Measurements from ENCODE around the gene COLEC12. TPM values are rescaled to one million over a fixed set of nuclear protein-coding genes. Genes with fewer than 3 reads are reported as not detected.

COLEC12 gene
- total RNA-seq, 2 donors from 2014 or later: not detected

- H3K27ac Mint-ChIP-seq: no peak overlapping the region
- no peaks in the 10 kb centered on the region for H3K9me3 ChIP-seq (ENCODE audit: control insufficient read depth, low read length, poor library complexity, severe bottlenecking)
- peaks cover 70% of the 10 kb centered on the region for H3K27me3 Mint-ChIP-seq
- no peak for DNase-seq
- no peak for ATAC-seq
- no peak overlapping the region for H3K4me3 Mint-ChIP-seq
- H3K4me1 Mint-ChIP-seq: no peaks in the 10 kb centered on the region
- H3K36me3 Mint-ChIP-seq (ENCODE audit: low read depth): no peaks in the 10 kb centered on the region
Measured at GRCh38 chr18:459814-460593, 40.5 kb downstream of the COLEC12 start.

GRCh38 chr18:457521-458412 is 42.7 kb downstream of the COLEC12 start:
- ATAC-seq: no peak
- H3K27me3 Mint-ChIP-seq: peaks cover 48% of the 10 kb centered on the region
- H3K9me3 ChIP-seq (ENCODE audit: control insufficient read depth, low read length, poor library complexity, severe bottlenecking): no peaks in the 10 kb centered on the region
- no peaks in the 10 kb centered on the region for H3K4me1 Mint-ChIP-seq
- no peak for DNase-seq
- H3K36me3 Mint-ChIP-seq (ENCODE audit: low read depth): no peaks in the 10 kb centered on the region
- H3K4me3 Mint-ChIP-seq: no peak overlapping the region
- no peak overlapping the region for H3K27ac Mint-ChIP-seq

GRCh38 chr18:457140-457519 is 43.4 kb downstream of the COLEC12 start:
- no peaks in the 10 kb centered on the region for H3K4me1 Mint-ChIP-seq
- DNase-seq: no peak
- H3K27ac Mint-ChIP-seq: no peak overlapping the region
- H3K27me3 Mint-ChIP-seq: peaks cover 48% of the 10 kb centered on the region
- ATAC-seq: no peak
- no peak overlapping the region for H3K4me3 Mint-ChIP-seq
- H3K36me3 Mint-ChIP-seq (ENCODE audit: low read depth): no peaks in the 10 kb centered on the region
- no peaks in the 10 kb centered on the region for H3K9me3 ChIP-seq (ENCODE audit: control insufficient read depth, low read length, poor library complexity, severe bottlenecking)

GRCh38 chr18:456361-457139 is 44.0 kb downstream of the COLEC12 start:
- ATAC-seq: no peak
- H3K9me3 ChIP-seq (ENCODE audit: control insufficient read depth, low read length, poor library complexity, severe bottlenecking): no peaks in the 10 kb centered on the region
- no peak overlapping the region for H3K4me3 Mint-ChIP-seq
- H3K36me3 Mint-ChIP-seq (ENCODE audit: low read depth): no peaks in the 10 kb centered on the region
- H3K4me1 Mint-ChIP-seq: no peaks in the 10 kb centered on the region
- H3K27me3 Mint-ChIP-seq: peaks cover 42% of the 10 kb centered on the region
- no peak for DNase-seq
- no peak overlapping the region for H3K27ac Mint-ChIP-seq

- H3K9me3 ChIP-seq (ENCODE audit: control insufficient read depth, low read length, poor library complexity, severe bottlenecking): no peaks in the 10 kb centered on the region
- DNase-seq (no peak), ATAC-seq (no peak)
- peaks cover 14% of the 10 kb centered on the region for H3K27me3 Mint-ChIP-seq
- no peaks in the 10 kb centered on the region for H3K36me3 Mint-ChIP-seq (ENCODE audit: low read depth)
- H3K27ac Mint-ChIP-seq: no peak overlapping the region
- H3K4me1 Mint-ChIP-seq: no peaks in the 10 kb centered on the region
- no peak overlapping the region for H3K4me3 Mint-ChIP-seq
Measured at GRCh38 chr18:453400-453799, 47.1 kb downstream of the COLEC12 start.

- H3K9me3 ChIP-seq (ENCODE audit: control insufficient read depth, low read length, poor library complexity, severe bottlenecking): no peaks in the 10 kb centered on the region
- DNase-seq (no peak), ATAC-seq (no peak)
- H3K4me3 Mint-ChIP-seq: no peak overlapping the region
- H3K4me1 Mint-ChIP-seq: no peaks in the 10 kb centered on the region
- peaks cover 14% of the 10 kb centered on the region for H3K27me3 Mint-ChIP-seq
- H3K36me3 Mint-ChIP-seq (ENCODE audit: low read depth): no peaks in the 10 kb centered on the region
- no peak overlapping the region for H3K27ac Mint-ChIP-seq
Measured at GRCh38 chr18:452816-453215, 47.7 kb downstream of the COLEC12 start.

- Mint-ChIP-seq H3K27me3 (peaks cover 10% of the 10 kb centered on the region), H3K4me1 (no peaks in the 10 kb centered on the region), H3K4me3 (no peak overlapping the region), H3K36me3 (ENCODE audit: low read depth) (no peaks in the 10 kb centered on the region), H3K27ac (no peak overlapping the region)
- DNase-seq (no peak), ATAC-seq (no peak)
- no peaks in the 10 kb centered on the region for H3K9me3 ChIP-seq (ENCODE audit: control insufficient read depth, low read length, poor library complexity, severe bottlenecking)
Measured at GRCh38 chr18:449374-449773, 51.1 kb downstream of the COLEC12 start.

- no peaks in the 10 kb centered on the region for H3K36me3 Mint-ChIP-seq (ENCODE audit: low read depth)
- no peak for DNase-seq
Measured at GRCh38 chr18:448116-448790, 52.2 kb downstream of the COLEC12 start.

GRCh38 chr18:446941-447560 is 53.5 kb downstream of the COLEC12 start:
- no peak for ATAC-seq
- no peak overlapping the region for H3K4me3 Mint-ChIP-seq
- DNase-seq: no peak

More at GRCh38 chr18:448116-448790, 52.2 kb downstream of the COLEC12 start:
- H3K4me3 Mint-ChIP-seq: no peak overlapping the region
- peaks cover 10% of the 10 kb centered on the region for H3K27me3 Mint-ChIP-seq
- no peak for ATAC-seq
- H3K27ac Mint-ChIP-seq: no peak overlapping the region
- no peaks in the 10 kb centered on the region for H3K9me3 ChIP-seq (ENCODE audit: control insufficient read depth, low read length, poor library complexity, severe bottlenecking)
- H3K4me1 Mint-ChIP-seq: no peaks in the 10 kb centered on the region

GRCh38 chr18:445055-445454 is 55.4 kb downstream of the COLEC12 start:
- H3K4me1 Mint-ChIP-seq: no peaks in the 10 kb centered on the region

More at GRCh38 chr18:446941-447560, 53.5 kb downstream of the COLEC12 start:
- Mint-ChIP-seq H3K27ac (no peak overlapping the region), H3K4me1 (no peaks in the 10 kb centered on the region), H3K27me3 (peaks cover 10% of the 10 kb centered on the region), H3K36me3 (ENCODE audit: low read depth) (no peaks in the 10 kb centered on the region)
- H3K9me3 ChIP-seq (ENCODE audit: control insufficient read depth, low read length, poor library complexity, severe bottlenecking): no peaks in the 10 kb centered on the region

GRCh38 chr18:438571-438970 is 61.9 kb downstream of the COLEC12 start:
- Mint-ChIP-seq H3K36me3 (ENCODE audit: low read depth) (peaks cover 2% of the 10 kb centered on the region), H3K27me3 (peaks cover 19% of the 10 kb centered on the region), H3K27ac (no peak overlapping the region), H3K4me1 (no peaks in the 10 kb centered on the region), H3K4me3 (no peak overlapping the region)
- H3K9me3 ChIP-seq (ENCODE audit: control insufficient read depth, low read length, poor library complexity, severe bottlenecking): no peaks in the 10 kb centered on the region
- ATAC-seq (no peak), DNase-seq (no peak)

More at GRCh38 chr18:445055-445454, 55.4 kb downstream of the COLEC12 start:
- ATAC-seq (no peak), DNase-seq (no peak)
- Mint-ChIP-seq H3K4me3 (no peak overlapping the region), H3K27me3 (peaks cover 10% of the 10 kb centered on the region), H3K27ac (no peak overlapping the region), H3K36me3 (ENCODE audit: low read depth) (no peaks in the 10 kb centered on the region)
- H3K9me3 ChIP-seq (ENCODE audit: control insufficient read depth, low read length, poor library complexity, severe bottlenecking): no peaks in the 10 kb centered on the region

- DNase-seq: no peak
- ATAC-seq: no peak
- Mint-ChIP-seq H3K27ac (no peak overlapping the region), H3K36me3 (ENCODE audit: low read depth) (peaks cover 2% of the 10 kb centered on the region), H3K27me3 (peaks cover 26% of the 10 kb centered on the region), H3K4me1 (no peaks in the 10 kb centered on the region), H3K4me3 (no peak overlapping the region)
- H3K9me3 ChIP-seq (ENCODE audit: control insufficient read depth, low read length, poor library complexity, severe bottlenecking): no peaks in the 10 kb centered on the region
Measured at GRCh38 chr18:435940-436339, 64.6 kb downstream of the COLEC12 start.

Data from T-helper 17 cell (primary cell).